Smooth muscle cell (in vitro differentiated cells): ENCODE results near the gene AOC2. TPM values are rescaled to one million over a fixed set of nuclear protein-coding genes. Genes with fewer than 3 reads are reported as not detected.

Experiments
- DNase-seq: peaks from one replicate; lab custom pipeline; 2025; ENCODE audit not compliant: unreplicated experiment; lab: John Stamatoyannopoulos, UW
- H2AFZ ChIP-seq: fragments of 200-600 bp; sonication (generic); 2 replicates; pipeline ENCODE4 v1.6.0; 2016; ENCODE audit warnings: antibody characterized with exemption, low read depth, mild to moderate bottlenecking
- H3F3A ChIP-seq: fragments of 200-600 bp; sonication (generic); 2 replicates; pipeline ENCODE4 v1.6.0; 2017; ENCODE audit warnings: antibody characterized with exemption, low read depth
- H3K27ac ChIP-seq: fragments of 200-600 bp; sonication (generic); 2 replicates; pipeline ENCODE4 v1.5.1; 2016; ENCODE audit warnings: low read depth, mild to moderate bottlenecking
- H3K27me3 ChIP-seq: fragments of 200-600 bp; sonication (generic); 2 replicates; pipeline ENCODE4 v1.6.1; 2016; ENCODE audit warnings: low read depth, mild to moderate bottlenecking
- H3K36me3 ChIP-seq: fragments of 200-600 bp; sonication (generic); 2 replicates; pipeline ENCODE4 v1.5.1; 2016; ENCODE audit warnings: low read depth
- H3K4me1 ChIP-seq: fragments of 200-600 bp; sonication (generic); 2 replicates; pipeline ENCODE4 v1.5.1; 2016; ENCODE audit warnings: low read depth
- H3K4me2 ChIP-seq: fragments of 200-600 bp; sonication (generic); 2 replicates; pipeline ENCODE4 v1.6.0; 2016; ENCODE audit warnings: mild to moderate bottlenecking
- H3K4me3 ChIP-seq: fragments of 200-600 bp; sonication (generic); 2 replicates; pipeline ENCODE4 v1.5.1; 2016; ENCODE audit warnings: mild to moderate bottlenecking
- H3K79me2 ChIP-seq: fragments of 200-600 bp; sonication (generic); 2 replicates; pipeline ENCODE4 v1.6.0; 2016; ENCODE audit warnings: low read depth, mild to moderate bottlenecking
- H3K9ac ChIP-seq: fragments of 200-600 bp; sonication (generic); 2 replicates; pipeline ENCODE4 v1.6.0; 2016; ENCODE audit warnings: low read depth
- H3K9me3 ChIP-seq: fragments of 200-600 bp; sonication (generic); replicated peaks from 2 replicates; pipeline ENCODE4 v1.5.1; 2016; ENCODE audit warnings: low read depth
- H4K20me1 ChIP-seq: fragments of 200-600 bp; sonication (generic); 2 replicates; pipeline ENCODE4 v1.6.0; 2016; ENCODE audit warnings: low read depth
- WGBS: methylation state at CpG from one replicate; pipeline ENCODE4 v1.1.7; 2016; ENCODE audit warnings: low lambda C conversion rate; 5-methylcytosine and 5-hydroxymethylcytosine counted together
- polyA plus RNA-seq: library from polyadenylated mRNA; unstranded; fragments of >200 nt; fragmentation: Nextera tagmentation; extraction: Ambion mirVana; gene quantifications from 2 replicates; pipeline ENCODE4 v1.2.1, GENCODE V29; 2016
- total RNA-seq: library from RNA; depleted of rRNA; stranded (reverse); fragments of >200 nt; gene quantifications from 2 replicates; pipeline ENCODE4 v1.2.3, GENCODE V29; 2014
- TF ChIP-seq, protein P1 (sequence below): fragments of 200-600 bp; sonication (generic); IDR thresholded peaks from 2 replicates; pipeline ENCODE4 v1.5.1; 2017; ENCODE audit warnings: borderline replicate concordance, mild to moderate bottlenecking, antibody characterized with exemption; ENCODE audit not compliant: insufficient read depth, poor library complexity, severe bottlenecking

Gene AOC2
- total and polyA plus RNA-seq, 2 experiments from 2014 or later = 0.91 to 2.3 TPM

- H3K9ac ChIP-seq = peak overlapping the region; percentile 95
- peaks cover 5% of the 10 kb centered on the region for H3K27me3 ChIP-seq
- H3F3A ChIP-seq = no peaks in the 10 kb centered on the region
- peaks cover 29% of the 10 kb centered on the region for H3K79me2 ChIP-seq
- 9% methylated on average over 18 of the region's 18 CpGs for WGBS
- H4K20me1 ChIP-seq = no peaks in the 10 kb centered on the region
- H2AFZ ChIP-seq = peak overlapping the region; percentile 97
- H3K36me3 ChIP-seq = no peaks in the 10 kb centered on the region
- H3K4me1 ChIP-seq = peaks cover 12% of the 10 kb centered on the region
- H3K27ac ChIP-seq = peak overlapping the region; percentile 76
- H3K4me2 ChIP-seq = peak overlapping the region; percentile 84
- TF ChIP-seq, protein P1, sequence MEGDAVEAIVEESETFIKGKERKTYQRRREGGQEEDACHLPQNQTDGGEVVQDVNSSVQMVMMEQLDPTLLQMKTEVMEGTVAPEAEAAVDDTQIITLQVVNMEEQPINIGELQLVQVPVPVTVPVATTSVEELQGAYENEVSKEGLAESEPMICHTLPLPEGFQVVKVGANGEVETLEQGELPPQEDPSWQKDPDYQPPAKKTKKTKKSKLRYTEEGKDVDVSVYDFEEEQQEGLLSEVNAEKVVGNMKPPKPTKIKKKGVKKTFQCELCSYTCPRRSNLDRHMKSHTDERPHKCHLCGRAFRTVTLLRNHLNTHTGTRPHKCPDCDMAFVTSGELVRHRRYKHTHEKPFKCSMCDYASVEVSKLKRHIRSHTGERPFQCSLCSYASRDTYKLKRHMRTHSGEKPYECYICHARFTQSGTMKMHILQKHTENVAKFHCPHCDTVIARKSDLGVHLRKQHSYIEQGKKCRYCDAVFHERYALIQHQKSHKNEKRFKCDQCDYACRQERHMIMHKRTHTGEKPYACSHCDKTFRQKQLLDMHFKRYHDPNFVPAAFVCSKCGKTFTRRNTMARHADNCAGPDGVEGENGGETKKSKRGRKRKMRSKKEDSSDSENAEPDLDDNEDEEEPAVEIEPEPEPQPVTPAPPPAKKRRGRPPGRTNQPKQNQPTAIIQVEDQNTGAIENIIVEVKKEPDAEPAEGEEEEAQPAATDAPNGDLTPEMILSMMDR = no peak
- DNase-seq = no peak
- peak overlapping the region; percentile 88 for H3K4me3 ChIP-seq
- no peaks in the 10 kb centered on the region for H3K9me3 ChIP-seq
Measured at GRCh38 chr17:42833767-42834422, 10.5 kb upstream of the AOC2 start.

DNA sequence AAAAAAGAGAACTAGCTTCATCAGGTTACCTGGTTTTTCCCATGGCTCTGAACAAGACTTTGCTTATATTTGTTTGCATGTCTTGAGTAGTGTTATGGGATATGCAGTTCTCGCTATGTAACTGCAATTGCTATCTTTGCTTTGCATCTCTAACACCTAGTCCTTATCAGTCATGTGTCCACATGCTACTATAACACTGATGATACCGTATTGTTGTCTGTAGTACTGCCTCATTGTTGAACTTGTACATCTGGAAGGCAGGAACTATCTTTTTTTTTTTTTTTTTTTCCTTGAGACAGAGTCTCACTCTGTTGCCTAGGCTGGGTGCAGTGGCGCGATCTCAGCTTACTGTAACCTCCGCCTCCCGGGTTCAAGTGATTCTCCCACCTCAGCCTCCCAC, 8.6 kb upstream of the AOC2 start:
- WGBS = over 99% methylated on average over 6 of the region's 6 CpGs
- no peak for DNase-seq
- no peaks in the 10 kb centered on the region for H3K9me3 ChIP-seq
- no peaks in the 10 kb centered on the region for H3F3A ChIP-seq
- no peak overlapping the region for H3K9ac ChIP-seq
- no peak overlapping the region for H3K27ac ChIP-seq
- H2AFZ ChIP-seq = no peak overlapping the region
- TF ChIP-seq, protein P1 = no peak
- no peaks in the 10 kb centered on the region for H3K36me3 ChIP-seq
- peaks cover 29% of the 10 kb centered on the region for H3K79me2 ChIP-seq
- no peaks in the 10 kb centered on the region for H3K27me3 ChIP-seq
- H3K4me2 ChIP-seq = no peak overlapping the region
- peaks cover 12% of the 10 kb centered on the region for H3K4me1 ChIP-seq
- H4K20me1 ChIP-seq = no peaks in the 10 kb centered on the region
- H3K4me3 ChIP-seq = no peak overlapping the region

DNA sequence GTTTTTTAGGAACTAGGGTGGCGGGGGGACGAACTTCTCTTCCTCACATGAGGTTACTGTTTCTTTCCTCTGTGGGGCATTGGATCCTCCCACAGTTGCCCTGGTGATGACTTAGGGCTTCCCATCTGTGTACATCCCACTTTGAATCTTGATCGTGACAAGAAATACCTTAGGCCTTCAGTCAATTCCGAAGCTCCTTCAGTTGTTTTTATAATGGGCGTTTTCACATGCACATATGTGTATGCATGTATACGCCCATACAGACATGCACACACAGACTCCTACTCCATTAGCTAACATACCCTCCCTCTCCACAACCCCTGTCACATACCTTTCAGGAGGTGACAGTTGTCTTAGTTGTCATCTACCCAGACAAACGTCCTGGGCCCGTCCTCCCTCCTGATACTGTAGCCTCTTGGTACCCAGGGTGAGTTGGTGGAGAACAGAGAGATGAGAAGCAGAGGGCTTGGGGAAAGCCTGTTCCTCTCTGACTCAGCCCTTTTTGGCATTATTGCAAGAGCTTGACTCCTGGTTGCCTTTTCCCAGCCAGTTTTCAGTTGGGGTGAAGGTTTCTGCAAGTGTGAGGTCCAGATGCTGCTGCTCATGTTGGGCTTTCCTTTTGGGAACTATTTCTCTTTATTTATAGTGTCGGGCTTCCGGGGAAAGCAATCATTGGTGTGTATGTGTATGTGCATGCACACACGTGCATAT, 2.2 kb upstream of the AOC2 start:
- WGBS = 92% methylated on average over 11 of the region's 11 CpGs
- Histone ChIP-seq H3K79me2 (no peaks in the 10 kb centered on the region), H3K36me3 (peaks cover 10% of the 10 kb centered on the region), H3K9me3 (no peaks in the 10 kb centered on the region), H3K4me2 (no peak overlapping the region), H3F3A (peaks cover 6% of the 10 kb centered on the region), H3K27me3 (no peaks in the 10 kb centered on the region), H3K27ac (no peak overlapping the region), H3K4me1 (no peaks in the 10 kb centered on the region), H2AFZ (no peak overlapping the region), H3K4me3 (no peak overlapping the region), H4K20me1 (peaks cover 5% of the 10 kb centered on the region), H3K9ac (no peak overlapping the region)
- no peak for DNase-seq
- TF ChIP-seq, protein P1 = no peak
